ENCODE measurements around the gene PIAS1. TPM values are rescaled to one million over a fixed set of nuclear protein-coding genes. Genes with fewer than 3 reads are reported as not detected.
"Not testable (repeated sequence)": the region's sequence is repeated elsewhere in the genome, so short reads cannot be mapped to it uniquely, and the experiment has no call there.

PIAS1 gene
- total RNA-seq, 1 donor from 2014 or later: 56.3 TPM

DNA sequence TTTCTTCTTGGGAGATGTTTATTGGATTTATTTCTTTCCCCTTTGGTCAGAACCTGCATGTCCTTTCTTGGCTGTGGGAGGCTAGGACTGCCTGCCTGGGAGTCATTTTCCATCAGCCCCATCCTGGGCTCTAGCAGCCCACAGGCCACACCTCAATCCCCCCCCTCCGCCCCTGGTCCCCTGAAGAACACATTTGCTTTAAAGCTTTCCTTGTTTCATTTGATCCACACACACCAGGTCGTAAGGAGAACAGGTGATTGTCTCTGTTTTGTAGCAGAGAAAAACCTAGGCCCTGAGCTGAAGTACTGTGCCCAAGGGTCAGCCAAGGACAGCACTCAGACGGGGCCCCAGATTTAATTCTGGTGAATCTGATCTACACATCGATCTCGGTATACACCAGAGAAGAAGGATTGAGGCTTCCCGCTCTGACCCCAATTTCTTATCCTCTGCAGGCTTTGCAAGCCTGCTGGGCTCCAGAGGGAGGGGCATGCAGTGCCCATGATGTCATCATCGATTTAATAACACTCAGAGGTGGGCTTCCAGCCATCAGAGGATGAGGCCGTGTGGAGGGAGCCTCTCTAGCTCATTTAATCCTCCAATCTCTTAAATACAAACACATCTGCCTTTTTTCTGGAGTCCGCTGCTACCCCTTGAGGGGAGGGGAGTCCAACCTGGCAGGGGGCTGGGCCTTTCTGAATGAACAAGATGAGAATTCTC is 177.1 kb downstream of the PIAS1 start:
- CTCF ChIA-PET: interaction anchor here (0.7 to 2.5 kb wide), 2 partner anchors 22 to 165 kb away, joined by 3 to 8 read pairs; no protein-coding TSS in a partner anchor
- intact Hi-C loops (cut with micrococcal nuclease): no loop called here
- peaks cover 3% of the 10 kb centered on the region for H3K36me3 Mint-ChIP-seq (ENCODE audit: low read depth)
- H3K4me3 Mint-ChIP-seq: peak overlapping the region; percentile 92
- ATAC-seq (ENCODE audit: low read depth): no peak
- H3K4me1 Mint-ChIP-seq: peaks cover 38% of the 10 kb centered on the region
- H3K9me3 Mint-ChIP-seq: no peaks in the 10 kb centered on the region
- no peaks in the 10 kb centered on the region for H3K27me3 Mint-ChIP-seq
- DNase-seq: no peak
- POLR2A ChIA-PET: interaction anchor here (1.6 to 1.8 kb wide), 2 partner anchors 21 to 46 kb away, joined by 3 to 11 read pairs; partner anchors contain the start of gene FEM1B
- no peak overlapping the region for H3K27ac Mint-ChIP-seq
- no peak for TF ChIP-seq CTCF (IDR thresholded peaks at IDR 0.05)

GRCh38 chr15:68232449-68232848 is 178.3 kb downstream of the PIAS1 start:
- Mint-ChIP-seq H3K9me3 (no peaks in the 10 kb centered on the region), H3K4me1 (peaks cover 30% of the 10 kb centered on the region), H3K27me3 (no peaks in the 10 kb centered on the region), H3K27ac (no peak overlapping the region), H3K36me3 (ENCODE audit: low read depth) (peaks cover 3% of the 10 kb centered on the region), H3K4me3 (no peak overlapping the region)
- ATAC-seq (ENCODE audit: low read depth) (no peak), DNase-seq (no peak)
- intact Hi-C loops (cut with micrococcal nuclease): no loop called here
- ChIA-PET POLR2A (interaction anchor here (0.7 to 1.8 kb wide), 2 partner anchors 45 to 587 kb away, joined by 4 to 11 read pairs; partner anchors contain the start of gene FEM1B), CTCF (interaction anchor here (0.7 kb wide), 1 partner anchor 166 kb away, joined by 3 read pairs; no protein-coding TSS in a partner anchor)
- no peak for TF ChIP-seq CTCF (IDR thresholded peaks at IDR 0.05)

DNA sequence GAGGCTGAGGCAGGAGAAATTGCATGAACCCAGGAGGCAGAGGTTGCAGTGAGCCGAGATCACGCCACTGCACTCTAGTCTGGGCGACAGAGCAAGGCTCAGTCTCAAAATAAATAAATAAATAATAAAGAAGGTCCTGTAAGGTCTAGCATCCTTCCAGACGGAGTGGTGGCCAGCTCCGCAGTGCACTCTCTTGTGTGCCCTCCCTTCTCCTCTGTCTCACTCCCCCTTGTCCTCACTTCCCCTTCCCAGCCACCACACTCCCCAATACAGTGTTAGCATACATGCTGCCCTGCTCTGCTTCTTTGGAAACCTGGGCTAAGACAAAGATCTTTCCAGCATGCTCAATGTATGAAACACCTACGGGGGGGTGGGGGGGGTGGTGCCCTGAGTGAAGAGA is 178.8 kb downstream of the PIAS1 start:
- Mint-ChIP-seq H3K27ac (no peak overlapping the region), H3K9me3 (no peaks in the 10 kb centered on the region), H3K27me3 (no peaks in the 10 kb centered on the region), H3K4me3 (no peak overlapping the region), H3K4me1 (peaks cover 26% of the 10 kb centered on the region), H3K36me3 (ENCODE audit: low read depth) (peaks cover 3% of the 10 kb centered on the region)
- intact Hi-C loops (cut with micrococcal nuclease): no loop called here
- ChIA-PET POLR2A (interaction anchor here (1.8 kb wide), 1 partner anchor 44 kb away, joined by 11 read pairs; the partner anchor contains the start of gene FEM1B), CTCF (no interaction called here)
- ATAC-seq (ENCODE audit: low read depth) (no peak), DNase-seq (no peak)
- no peak for TF ChIP-seq CTCF (IDR thresholded peaks at IDR 0.05)

- Mint-ChIP-seq H3K4me1 (peaks cover 16% of the 10 kb centered on the region), H3K27ac (no peak overlapping the region), H3K27me3 (no peaks in the 10 kb centered on the region), H3K36me3 (ENCODE audit: low read depth) (peaks cover 3% of the 10 kb centered on the region), H3K9me3 (no peaks in the 10 kb centered on the region), H3K4me3 (no peak overlapping the region)
- no peak for ATAC-seq (ENCODE audit: low read depth)
- ChIA-PET CTCF (no interaction called here), POLR2A (no interaction called here)
- no peak for TF ChIP-seq CTCF (IDR thresholded peaks at IDR 0.05)
- intact Hi-C loops (cut with micrococcal nuclease): no loop called here
- DNase-seq: no peak
These were observed 179.9 kb downstream of the PIAS1 start for GRCh38 chr15:68234060-68234459.

DNA sequence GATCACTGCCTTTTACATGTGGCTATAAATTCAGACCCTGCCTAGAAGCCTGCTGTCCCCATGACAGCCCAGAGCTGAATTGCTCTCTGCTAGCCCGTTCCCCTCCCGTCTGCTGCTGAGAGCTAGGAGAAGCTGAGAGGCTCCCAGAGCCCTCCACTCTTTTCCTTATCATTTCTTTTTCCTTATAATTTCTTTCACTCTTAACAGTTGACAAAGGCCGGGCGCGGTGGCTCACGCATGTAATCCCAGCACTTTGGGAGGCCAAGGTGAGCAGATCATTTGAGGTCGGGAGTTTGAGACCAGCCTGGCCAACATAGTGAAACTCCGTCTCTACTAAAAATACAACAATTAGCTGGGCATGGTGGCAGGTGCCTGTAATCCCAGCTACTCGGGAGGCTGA is 180.4 kb downstream of the PIAS1 start:
- H3K27ac Mint-ChIP-seq, POLR2A ChIA-PET: not testable (repeated sequence)

More for the DNA sequence above, 180.4 kb downstream of the PIAS1 start:
- H3K27me3 Mint-ChIP-seq; H3K4me3 Mint-ChIP-seq; intact Hi-C loops (cut with micrococcal nuclease); H3K36me3 Mint-ChIP-seq (ENCODE audit: low read depth); DNase-seq; H3K9me3 Mint-ChIP-seq; ATAC-seq (ENCODE audit: low read depth); CTCF ChIA-PET: not testable (repeated sequence)
- H3K4me1 Mint-ChIP-seq: peaks cover 16% of the 10 kb centered on the region

All from activated B cell treated with CpG ODN at 0.5 μM for 24 hours (primary cell).